Muscle of leg (tissue), 11 donors: ENCODE results near the gene ZNF764. TPM values are rescaled to one million over a fixed set of nuclear protein-coding genes. Genes with fewer than 3 reads are reported as not detected.
"Not testable (repeated sequence)": the region's sequence is repeated elsewhere in the genome, so short reads cannot be mapped to it uniquely, and the experiment has no call there.

Source experiments
- DNase-seq: peaks from one replicate; pipeline ENCODE4 v3.0.0; 2013
- H3K27ac ChIP-seq: one replicate; pipeline ENCODE4 v1.5.1; 2013; ENCODE audit warnings: mild to moderate bottlenecking, low read length, control low read depth
- H3K27me3 ChIP-seq: one replicate; pipeline ENCODE4 v1.6.1; 2013; ENCODE audit warnings: low read length; ENCODE audit not compliant: control insufficient read depth, insufficient read depth
- H3K36me3 ChIP-seq: one replicate; pipeline ENCODE4 v1.6.1; 2013; ENCODE audit warnings: low read length; ENCODE audit not compliant: control insufficient read depth, insufficient read depth
- H3K4me1 ChIP-seq: one replicate; pipeline ENCODE4 v1.6.1; 2013; ENCODE audit warnings: low read length; ENCODE audit not compliant: control insufficient read depth, insufficient read depth
- H3K4me3 ChIP-seq: one replicate; pipeline ENCODE4 v1.5.1; 2013; ENCODE audit warnings: low read length, control low read depth
- H3K9me3 ChIP-seq: replicated peaks from 2 replicates; pipeline ENCODE4 v1.6.1; 2013; ENCODE audit warnings: low read depth, low read length; ENCODE audit not compliant: control insufficient read depth
- WGBS: methylation state at CpG from one replicate; pipeline ENCODE4 v1.1.5; 2013; ENCODE audit warnings: missing lambda C conversion rate; ENCODE audit not compliant: insufficient coverage; 5-methylcytosine and 5-hydroxymethylcytosine counted together
- polyA plus RNA-seq, 8 donors: library from polyadenylated mRNA; unstranded; fragments of 120-200 nt; gene quantifications; one replicate each; pipeline versions ENCODE4 v1.2.1 to v1.2.3, GENCODE V29; 2013; ENCODE audit warnings: inconsistent platforms in 1 of 8, low replicate concordance in 1 of 8; ENCODE audit not compliant: insufficient read length in 8 of 8, insufficient read depth in 1 of 8
- total RNA-seq: library from RNA; stranded (reverse); fragments of 120-200 nt; gene quantifications from one replicate; pipeline ENCODE4 v1.2.4, GENCODE V29; 2013

ZNF764 gene
- total and polyA plus RNA-seq, 9 donors, result 5.2 to 9.7 (median 7.9) TPM

DNA sequence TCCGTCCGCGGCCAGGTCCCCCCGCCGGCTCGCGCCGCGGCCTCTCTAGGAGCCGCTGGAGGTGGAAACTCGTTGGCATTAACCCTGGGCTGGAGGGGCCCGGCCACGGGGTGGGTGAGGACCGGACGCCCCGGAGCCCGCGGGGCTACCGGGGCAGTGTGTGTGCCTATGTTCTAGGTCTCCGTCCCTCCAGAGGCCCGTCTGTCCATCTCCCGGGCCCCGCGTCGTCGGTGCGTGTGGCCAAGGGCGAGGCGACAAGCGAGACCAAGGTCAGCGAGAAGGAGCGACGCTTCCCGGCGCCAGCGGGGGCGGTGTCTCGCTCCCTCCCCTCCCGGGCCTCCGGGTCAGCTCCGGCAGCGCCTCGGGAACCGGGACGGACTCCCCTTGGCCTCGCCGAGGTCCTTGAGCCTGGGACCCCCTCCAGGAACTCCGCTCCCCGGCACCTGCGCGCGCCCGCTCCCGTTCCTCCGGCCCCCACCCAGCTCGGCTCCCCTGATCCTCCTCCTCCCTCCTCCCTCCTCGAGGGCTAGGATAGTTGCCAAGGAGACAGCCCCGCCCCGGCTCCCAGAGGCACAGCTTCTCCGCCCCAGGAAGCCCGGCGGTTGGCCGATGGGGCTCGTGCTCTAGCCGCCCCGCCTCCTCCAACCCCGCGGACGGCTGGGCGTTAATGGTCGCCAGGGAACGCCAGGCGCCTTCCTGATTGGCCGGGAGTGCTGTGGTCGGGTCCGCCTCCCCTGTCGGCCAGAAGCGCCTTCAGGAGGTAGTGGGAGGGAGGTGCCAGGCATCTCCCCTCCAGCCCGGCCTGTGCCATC, 31.1 kb downstream of the ZNF764 start:
- Histone ChIP-seq H3K4me1 (peaks cover 31% of the 10 kb centered on the region), H3K9me3 (no peaks in the 10 kb centered on the region), H3K4me3 (peak overlapping the region; percentile 92), H3K36me3 (peaks cover 32% of the 10 kb centered on the region), H3K27me3 (no peaks in the 10 kb centered on the region), H3K27ac (peak overlapping the region; percentile 100)
- 0% methylated on average over 61 of the region's 79 CpGs for WGBS
- peak; percentile 99 for DNase-seq

DNA sequence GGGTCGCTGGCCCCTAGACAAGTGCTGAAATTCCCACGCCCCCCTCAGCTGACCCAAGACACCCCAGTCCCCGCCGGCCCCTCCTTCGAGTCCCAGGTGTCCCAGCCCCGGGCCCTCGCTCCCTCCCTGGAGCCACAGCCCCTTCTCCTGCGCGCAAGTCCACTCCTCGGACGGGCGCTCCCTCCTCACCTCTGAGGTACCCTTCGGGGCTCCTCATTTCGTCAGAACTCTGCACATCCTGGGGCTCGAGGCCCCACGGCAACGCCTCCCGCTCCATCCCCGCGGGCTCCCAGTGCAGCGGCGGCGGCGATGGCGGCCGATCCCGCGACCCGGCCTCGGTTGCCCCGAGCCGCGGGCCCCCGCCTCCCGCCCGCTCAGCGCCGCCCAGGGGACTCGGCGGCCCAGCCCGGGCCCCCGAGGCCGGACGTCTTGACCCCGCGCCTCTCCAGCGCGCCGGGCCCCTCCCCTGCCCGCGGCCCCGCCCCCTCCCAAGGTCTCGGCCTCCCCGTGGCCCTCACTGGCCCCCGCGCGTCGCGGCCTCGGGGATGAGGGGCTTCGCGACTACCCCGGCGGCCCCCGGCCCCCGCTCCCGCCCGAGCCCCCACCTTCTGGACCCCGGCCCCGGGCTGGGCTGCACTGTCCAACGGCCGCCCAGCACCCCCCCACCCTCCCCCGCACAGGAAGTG, 31.9 kb downstream of the ZNF764 start, which contains the start of gene ZNF768:
Gene ZNF768 (minus strand): TSS at position 430 of the 686 bp plus-strand sequence. CDS start 153 bp downstream, at position 277.
- peak; percentile 46 for DNase-seq
- under 1% methylated on average over 67 of the region's 73 CpGs for whole genome bisulfite sequencing
- peak within 1 kb of the TSS; percentile 100 for H3K27ac ChIP-seq
- H3K4me3 ChIP-seq, result peak within 1 kb of the TSS; percentile 92
- H3K27me3 ChIP-seq, result no peaks in the 10 kb centered on the region
- peaks cover 33% of the 10 kb centered on the region for H3K4me1 ChIP-seq
- H3K36me3 ChIP-seq, result peaks cover 25% of the 10 kb centered on the region
- no peaks in the 10 kb centered on the region for H3K9me3 ChIP-seq

DNA sequence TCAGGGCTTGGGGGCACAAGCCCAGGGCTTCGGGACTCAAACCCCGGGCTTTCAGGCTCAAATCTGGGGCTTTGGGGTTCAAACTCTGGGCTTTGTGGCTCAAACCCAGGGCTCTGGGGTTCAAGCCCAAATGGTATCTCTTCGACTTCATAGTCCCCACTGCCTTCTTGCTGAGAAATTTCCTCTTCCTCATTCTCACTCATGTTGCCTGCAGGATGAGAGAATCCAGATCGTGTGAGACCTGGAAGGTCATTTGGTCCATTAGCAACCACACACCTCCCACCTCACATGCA, 32.4 kb downstream of the ZNF764 start:
- Histone ChIP-seq H3K4me3 (peak overlapping the region; percentile 92), H3K36me3 (peaks cover 20% of the 10 kb centered on the region), H3K27me3 (no peaks in the 10 kb centered on the region), H3K9me3 (no peaks in the 10 kb centered on the region), H3K27ac (peak overlapping the region; percentile 64), H3K4me1 (peaks cover 33% of the 10 kb centered on the region)
- DNase-seq, result no peak
- WGBS, result 63% methylated on average over 4 of the region's 4 CpGs

DNA sequence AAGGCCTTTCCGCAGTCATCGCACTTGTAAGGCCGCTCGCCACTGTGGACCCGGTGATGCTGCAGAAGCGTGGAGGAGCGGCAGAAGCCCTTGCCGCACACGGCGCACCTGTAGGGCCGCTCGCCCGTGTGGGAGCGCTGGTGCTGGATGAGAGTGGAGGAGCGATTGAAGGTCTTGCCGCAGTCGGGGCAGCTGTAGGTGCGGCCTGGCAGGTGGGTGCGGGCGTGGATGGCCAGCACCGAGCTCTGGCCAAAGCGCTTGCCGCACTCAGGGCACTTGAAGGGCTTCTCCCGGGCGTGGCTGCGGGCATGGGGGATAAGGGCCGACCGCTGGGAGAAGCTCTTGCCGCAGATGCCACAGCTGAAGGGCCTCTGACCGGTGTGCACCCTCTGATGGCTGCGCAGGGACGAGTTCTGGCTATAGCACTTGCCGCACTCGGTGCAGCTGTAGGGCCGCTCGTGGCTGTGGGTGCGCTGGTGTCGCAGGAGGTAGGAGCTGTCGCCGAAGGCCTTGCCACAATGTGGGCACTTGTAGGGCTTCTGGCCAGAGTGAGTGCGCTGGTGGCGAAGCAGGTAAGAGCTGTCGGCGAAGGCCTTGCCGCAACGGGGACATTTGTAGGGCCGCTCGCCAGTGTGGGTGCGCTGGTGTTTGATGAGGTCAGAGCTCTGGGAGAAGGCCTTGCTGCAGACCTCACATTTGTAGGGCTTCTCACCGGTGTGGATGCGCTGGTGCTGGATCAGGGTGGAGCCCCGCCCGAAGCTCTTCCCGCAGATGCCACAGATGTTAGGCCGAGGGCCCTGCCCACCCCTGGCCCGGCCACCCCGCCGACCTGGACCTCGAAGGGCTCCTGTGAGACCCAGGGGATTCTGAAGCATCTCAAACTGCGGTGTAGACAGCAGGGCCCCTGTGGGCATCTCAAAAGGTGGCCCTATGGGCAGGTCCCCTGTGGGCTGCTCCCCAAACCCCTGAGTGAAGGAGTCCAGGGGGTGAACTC, 33.3 kb downstream of the ZNF764 start:
- Histone ChIP-seq H3K4me3 (no peak overlapping the region), H3K9me3 (no peaks in the 10 kb centered on the region), H3K4me1 (peaks cover 33% of the 10 kb centered on the region), H3K27me3 (no peaks in the 10 kb centered on the region), H3K36me3 (peaks cover 15% of the 10 kb centered on the region), H3K27ac (no peak overlapping the region)
- no peak for DNase-seq
- WGBS, result 95% methylated on average over 55 of the region's 60 CpGs

DNA sequence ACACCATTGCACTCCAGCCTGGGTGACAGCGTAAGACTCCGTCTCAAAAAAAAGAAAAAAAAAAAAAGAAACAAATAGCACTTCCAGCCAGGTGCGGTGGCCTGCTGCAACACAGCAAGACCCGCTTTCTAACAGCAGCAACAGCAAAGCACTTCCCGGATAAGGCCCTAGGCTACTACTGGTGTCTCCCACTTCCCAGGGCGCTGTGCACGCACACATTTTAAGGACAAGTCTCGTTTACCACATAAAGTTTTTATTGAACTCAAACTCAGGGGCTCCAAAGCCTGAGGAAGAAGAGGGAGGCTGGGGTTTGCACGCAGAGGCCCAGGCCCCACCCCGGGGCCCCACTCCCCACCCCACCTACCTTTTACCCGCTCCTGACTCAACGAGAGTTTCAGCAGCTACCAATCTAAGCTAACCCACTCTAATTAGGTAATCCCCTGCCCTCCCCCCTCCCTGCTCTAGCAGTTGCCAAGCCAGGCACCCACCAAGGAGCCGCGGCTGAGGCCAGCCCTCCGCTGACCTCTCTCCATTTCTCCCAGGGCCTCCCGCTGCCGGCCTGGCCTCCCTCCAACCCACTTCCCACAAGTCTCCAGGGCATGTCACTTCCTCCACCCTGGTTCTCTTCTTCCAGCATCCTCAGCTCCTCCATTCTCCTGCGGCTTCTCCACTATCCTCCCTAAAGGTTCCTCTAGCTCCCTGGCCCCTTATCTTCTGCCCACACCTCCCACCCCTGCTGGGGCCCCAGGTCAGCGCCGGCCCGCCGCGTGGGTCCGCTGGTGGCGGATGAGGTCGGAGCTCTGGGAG, 34.2 kb downstream of the ZNF764 start:
- Histone ChIP-seq H3K27me3 (no peaks in the 10 kb centered on the region), H3K4me1 (peaks cover 30% of the 10 kb centered on the region), H3K9me3 (no peaks in the 10 kb centered on the region), H3K27ac (no peak overlapping the region), H3K4me3 (no peak overlapping the region), H3K36me3 (peaks cover 15% of the 10 kb centered on the region)
- WGBS, result 68% methylated on average over 15 of the region's 26 CpGs
- DNase-seq, result no peak

DNA sequence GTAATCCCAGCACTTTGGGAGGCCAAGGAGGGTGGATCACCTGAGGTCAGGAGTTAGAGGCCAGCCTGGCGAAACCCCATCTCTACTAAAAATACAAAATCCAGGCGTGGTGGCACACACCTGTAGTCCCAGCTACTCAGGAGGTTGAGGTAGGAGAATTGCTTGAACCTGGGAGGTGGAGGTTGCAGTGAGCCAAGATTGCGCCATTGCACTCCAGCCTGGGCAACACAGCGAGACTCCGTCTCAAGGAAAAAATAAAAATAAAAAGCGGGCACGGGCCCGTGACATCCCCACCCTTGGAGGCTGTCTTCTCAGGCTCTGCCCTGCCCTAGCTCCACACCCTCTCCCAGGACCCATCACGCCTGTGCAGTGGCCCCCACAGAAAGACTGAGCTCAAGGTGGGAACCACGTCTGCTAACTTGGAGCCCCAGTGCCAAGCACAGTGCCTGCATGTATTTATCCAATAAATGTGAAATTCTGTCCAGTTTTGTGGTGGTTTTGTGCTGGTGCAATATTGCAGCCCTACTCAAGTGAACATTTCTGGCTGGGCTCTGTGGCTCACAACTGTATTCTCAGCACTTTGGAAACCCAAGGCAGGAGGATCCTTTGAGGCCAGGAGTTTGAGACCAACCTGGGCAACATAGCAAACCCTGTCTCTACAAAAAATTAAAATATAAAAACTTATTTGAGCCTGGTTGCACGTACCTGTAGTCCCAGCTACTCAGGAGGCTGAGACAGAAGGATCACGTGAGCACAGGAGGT, 35.3 kb downstream of the ZNF764 start:
- H3K27me3 ChIP-seq, DNase-seq, H3K4me3 ChIP-seq, H3K9me3 ChIP-seq, H3K27ac ChIP-seq: not testable (repeated sequence)
- 92% methylated on average over 5 of the region's 12 CpGs for WGBS
- H3K36me3 ChIP-seq, result peaks cover 15% of the 10 kb centered on the region
- peaks cover 26% of the 10 kb centered on the region for H3K4me1 ChIP-seq

DNA sequence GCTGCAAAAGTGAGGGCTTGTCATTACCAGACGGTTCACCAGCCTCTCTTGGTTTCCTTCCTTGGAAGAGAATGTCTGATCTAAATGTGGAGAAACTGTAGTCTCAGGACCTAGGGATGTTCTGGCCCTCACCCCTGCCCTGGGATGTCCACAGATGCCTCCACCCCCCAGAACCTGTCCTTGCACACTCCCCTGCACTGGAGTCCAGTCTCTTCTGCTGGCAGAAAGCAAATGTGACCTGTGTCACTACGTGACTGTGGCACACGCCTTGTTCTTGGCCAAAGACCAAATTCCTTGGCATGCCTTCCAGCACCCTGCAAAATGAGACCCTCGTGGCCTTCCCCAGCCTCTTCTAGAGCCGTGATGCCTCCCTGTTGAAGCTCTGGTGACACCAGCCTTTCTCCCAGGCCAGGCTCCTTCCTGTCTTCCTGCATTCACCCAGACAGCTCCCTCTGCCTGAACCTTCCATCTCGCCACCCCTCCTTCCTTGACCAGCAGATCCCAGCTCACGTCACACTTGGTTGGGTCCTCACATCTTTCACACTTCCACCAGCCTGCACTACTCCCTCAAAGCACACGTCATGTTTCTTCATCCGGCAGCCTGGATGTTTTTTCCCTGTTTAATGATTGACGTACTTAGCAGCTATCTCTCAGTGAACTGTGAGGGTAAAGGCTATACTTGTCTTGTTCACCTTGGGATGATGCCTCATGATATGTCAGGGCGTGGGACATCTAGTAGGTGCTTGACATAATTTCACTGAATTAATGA, 36.1 kb downstream of the ZNF764 start:
- 47% methylated on average over 8 of the region's 11 CpGs for WGBS
- peaks cover 15% of the 10 kb centered on the region for H3K36me3 ChIP-seq
- DNase-seq, result no peak
- H3K9me3 ChIP-seq, result no peaks in the 10 kb centered on the region
- peaks cover 20% of the 10 kb centered on the region for H3K4me1 ChIP-seq
- no peak overlapping the region for H3K27ac ChIP-seq
- no peak overlapping the region for H3K4me3 ChIP-seq
- no peaks in the 10 kb centered on the region for H3K27me3 ChIP-seq

DNA sequence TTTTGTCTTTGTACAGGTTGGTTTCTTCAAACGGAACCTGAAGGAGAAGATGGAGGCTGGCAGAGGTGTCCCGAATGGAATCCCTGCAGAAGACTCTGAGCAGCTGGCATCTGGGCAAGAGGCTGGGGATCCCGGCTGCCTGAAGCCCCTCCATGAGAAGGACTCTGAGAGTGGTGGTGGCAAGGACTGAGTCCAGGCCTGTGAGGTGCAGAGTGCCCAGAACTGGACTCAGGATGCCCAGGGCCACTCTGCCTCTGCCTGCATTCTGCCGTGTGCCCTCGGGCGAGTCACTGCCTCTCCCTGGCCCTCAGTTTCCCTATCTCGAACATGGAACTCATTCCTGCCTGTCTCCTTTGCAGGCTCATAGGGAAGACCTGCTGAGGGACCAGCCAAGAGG, 36.7 kb downstream of the ZNF764 start:
- Histone ChIP-seq H3K4me1 (peaks cover 20% of the 10 kb centered on the region), H3K27me3 (no peaks in the 10 kb centered on the region), H3K36me3 (peaks cover 15% of the 10 kb centered on the region), H3K27ac (no peak overlapping the region), H3K9me3 (no peaks in the 10 kb centered on the region), H3K4me3 (no peak overlapping the region)
- 95% methylated on average over 7 of the region's 7 CpGs for WGBS
- no peak for DNase-seq
